Measurements from ENCODE around the gene KIF7. TPM values are rescaled to one million over a fixed set of nuclear protein-coding genes. Genes with fewer than 3 reads are reported as not detected.

KIF7 gene
- total RNA-seq, 5 donors from 2014 or later (not counting 1 experiment from before 2014, with no cell fraction given): 0.07 to 0.26 (median 0.20) TPM

GRCh38 chr15:89645680-89646079 is 9.6 kb downstream of the KIF7 start:
- WGBS (ENCODE audit: insufficient coverage): 91% methylated on average over 6 of the region's 8 CpGs
- Histone ChIP-seq H3K36me3 (ENCODE audit: control insufficient read depth in 2 of 2, extremely low read depth in 1 of 2, insufficient read depth in 1 of 2, low read length in 1 of 2) (no peaks in the 10 kb centered on the region), H3K4me3 (ENCODE audit: control insufficient read depth in 1 of 2, extremely low read depth in 1 of 2, low read length in 1 of 2) (no peak overlapping the region), H3K27me3 (replicated peaks in 1 of 2; ENCODE audit: control insufficient read depth in 2 of 2, extremely low read depth in 1 of 2, insufficient read depth in 2 of 2, low read length in 1 of 2) (peaks cover 0 to 14% of the 10 kb centered on the region in 2 experiments), H3K9me3 (no peaks in the 10 kb centered on the region), H3K4me1 (ENCODE audit: control insufficient read depth in 1 of 2, extremely low read depth in 1 of 2, insufficient read depth in 2 of 2, low read length in 2 of 2) (peaks cover 0 to 2% of the 10 kb centered on the region in 2 experiments), H3K27ac (ENCODE audit: low read length) (no peak overlapping the region)
- no peaks in the 10 kb centered on the region for H3K36me3 Mint-ChIP-seq
- no peak overlapping the region for H3K27ac Mint-ChIP-seq
- ATAC-seq (replicated peaks in 1 of 4) (no peak), DNase-seq (no peak)
- H3K9me3 Mint-ChIP-seq: no peaks in the 10 kb centered on the region
- ChIA-PET CTCF (no interaction called here), POLR2A (no interaction called here)
- no peak overlapping the region for H3K4me3 Mint-ChIP-seq
- H3K27me3 Mint-ChIP-seq: peaks cover 0 to 4% of the 10 kb centered on the region in 2 donors
- peaks cover 0 to 2% (median 0%) of the 10 kb centered on the region in 3 donors for H3K4me1 Mint-ChIP-seq

DNA sequence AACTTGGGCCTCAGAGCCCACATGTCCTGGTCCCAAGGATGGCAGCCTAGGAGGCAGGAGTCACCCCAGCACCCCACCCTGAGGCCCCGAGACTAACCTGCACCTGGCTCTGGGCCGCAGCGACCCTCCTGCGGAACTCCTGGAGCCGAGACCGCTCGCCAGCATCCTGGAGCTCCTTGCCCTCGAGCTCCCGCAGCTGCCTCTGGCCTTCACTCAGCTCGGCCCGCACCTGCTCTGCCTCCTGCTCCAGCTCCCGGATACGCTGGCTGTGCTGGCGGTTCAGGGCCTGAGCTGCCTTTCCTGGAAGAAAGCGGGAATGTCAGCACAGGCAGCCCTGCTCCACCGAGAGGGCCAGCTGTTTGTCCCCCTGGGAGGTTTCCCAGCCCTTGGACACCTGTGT is 13.2 kb downstream of the KIF7 start:
- no peak for ATAC-seq (replicated peaks in 1 of 4)
- Histone ChIP-seq H3K36me3 (ENCODE audit: control insufficient read depth in 2 of 2, extremely low read depth in 1 of 2, insufficient read depth in 1 of 2, low read length in 1 of 2) (no peaks in the 10 kb centered on the region), H3K27ac (ENCODE audit: low read length) (no peak overlapping the region), H3K9me3 (no peaks in the 10 kb centered on the region), H3K27me3 (replicated peaks in 1 of 2; ENCODE audit: control insufficient read depth in 2 of 2, extremely low read depth in 1 of 2, insufficient read depth in 2 of 2, low read length in 1 of 2) (peaks cover 0 to 5% of the 10 kb centered on the region in 2 experiments), H3K4me3 (ENCODE audit: control insufficient read depth in 1 of 2, extremely low read depth in 1 of 2, low read length in 1 of 2) (no peak overlapping the region), H3K4me1 (ENCODE audit: control insufficient read depth in 1 of 2, extremely low read depth in 1 of 2, insufficient read depth in 2 of 2, low read length in 2 of 2) (no peaks in the 10 kb centered on the region)
- no peak overlapping the region for H3K27ac Mint-ChIP-seq
- H3K4me1 Mint-ChIP-seq: no peaks in the 10 kb centered on the region
- no peak overlapping the region for H3K4me3 Mint-ChIP-seq
- H3K9me3 Mint-ChIP-seq: no peaks in the 10 kb centered on the region
- no peak for DNase-seq
- H3K36me3 Mint-ChIP-seq: no peaks in the 10 kb centered on the region
- ChIA-PET CTCF (no interaction called here), POLR2A (no interaction called here)
- 96% methylated on average over 16 of the region's 16 CpGs for WGBS (ENCODE audit: insufficient coverage)
- peaks cover 0 to 4% of the 10 kb centered on the region in 2 donors for H3K27me3 Mint-ChIP-seq

DNA sequence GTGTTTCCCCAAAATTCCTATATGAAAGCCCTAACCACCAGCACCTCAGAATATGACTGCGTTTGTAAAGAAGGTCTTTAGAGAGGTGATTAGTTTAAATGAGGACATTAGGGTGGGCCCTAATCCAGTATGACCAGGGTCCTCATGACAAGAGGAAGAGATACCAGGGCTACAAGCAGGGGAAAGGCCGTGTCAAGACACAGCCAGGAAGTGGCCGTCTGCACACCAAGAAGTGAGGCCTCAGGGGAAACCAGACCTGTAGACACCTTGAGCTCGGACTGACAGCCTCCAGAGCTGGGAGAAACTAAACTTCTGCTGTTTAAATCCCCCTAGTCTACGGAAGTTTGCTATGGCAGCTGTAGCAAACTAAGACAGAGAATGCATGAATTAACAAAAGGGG is 14.2 kb downstream of the KIF7 start:
- ATAC-seq (replicated peaks in 1 of 4): no peak
- Mint-ChIP-seq H3K4me3 (no peak overlapping the region), H3K9me3 (no peaks in the 10 kb centered on the region), H3K4me1 (no peaks in the 10 kb centered on the region), H3K36me3 (no peaks in the 10 kb centered on the region), H3K27ac (no peak overlapping the region), H3K27me3 (no peaks in the 10 kb centered on the region)
- CTCF ChIA-PET: no interaction called here
- DNase-seq: no peak
- Histone ChIP-seq H3K4me1 (ENCODE audit: control insufficient read depth in 1 of 2, extremely low read depth in 1 of 2, insufficient read depth in 2 of 2, low read length in 2 of 2) (no peaks in the 10 kb centered on the region), H3K36me3 (ENCODE audit: control insufficient read depth in 2 of 2, extremely low read depth in 1 of 2, insufficient read depth in 1 of 2, low read length in 1 of 2) (no peaks in the 10 kb centered on the region), H3K4me3 (ENCODE audit: control insufficient read depth in 1 of 2, extremely low read depth in 1 of 2, low read length in 1 of 2) (no peak overlapping the region), H3K27me3 (replicated peaks in 1 of 2; ENCODE audit: control insufficient read depth in 2 of 2, extremely low read depth in 1 of 2, insufficient read depth in 2 of 2, low read length in 1 of 2) (no peaks in the 10 kb centered on the region), H3K9me3 (no peaks in the 10 kb centered on the region), H3K27ac (ENCODE audit: low read length) (no peak overlapping the region)
- WGBS (ENCODE audit: insufficient coverage): 61% methylated on average over 4 of the region's 5 CpGs
- POLR2A ChIA-PET: no interaction called here

- Histone ChIP-seq H3K4me3 (ENCODE audit: control insufficient read depth in 1 of 2, extremely low read depth in 1 of 2, low read length in 1 of 2) (no peak overlapping the region), H3K27me3 (replicated peaks in 1 of 2; ENCODE audit: control insufficient read depth in 2 of 2, extremely low read depth in 1 of 2, insufficient read depth in 2 of 2, low read length in 1 of 2) (no peaks in the 10 kb centered on the region), H3K36me3 (ENCODE audit: control insufficient read depth in 2 of 2, extremely low read depth in 1 of 2, insufficient read depth in 1 of 2, low read length in 1 of 2) (no peaks in the 10 kb centered on the region), H3K9me3 (no peaks in the 10 kb centered on the region), H3K4me1 (ENCODE audit: control insufficient read depth in 1 of 2, extremely low read depth in 1 of 2, insufficient read depth in 2 of 2, low read length in 2 of 2) (no peaks in the 10 kb centered on the region), H3K27ac (ENCODE audit: low read length) (no peak overlapping the region)
- Mint-ChIP-seq H3K27me3 (peaks cover 0 to 2% of the 10 kb centered on the region in 2 donors), H3K4me1 (no peaks in the 10 kb centered on the region), H3K4me3 (no peak overlapping the region), H3K36me3 (no peaks in the 10 kb centered on the region), H3K27ac (no peak overlapping the region), H3K9me3 (peaks cover 0 to 3% (median 2%) of the 10 kb centered on the region in 3 donors)
- DNase-seq: no peak
- POLR2A ChIA-PET: no interaction called here
- CTCF ChIA-PET: no interaction called here
- ATAC-seq (replicated peaks in 1 of 4): no peak
- 89% methylated on average over 3 of the region's 5 CpGs for WGBS (ENCODE audit: insufficient coverage)
Measured at GRCh38 chr15:89640245-89640644, 15.0 kb downstream of the KIF7 start.

GRCh38 chr15:89633585-89633984 is 21.7 kb downstream of the KIF7 start:
- DNase-seq (no peak), ATAC-seq (replicated peaks in 1 of 4) (no peak)
- 94% methylated on average over 23 of the region's 23 CpGs for WGBS (ENCODE audit: insufficient coverage)
- Histone ChIP-seq H3K4me1 (ENCODE audit: control insufficient read depth in 1 of 2, extremely low read depth in 1 of 2, insufficient read depth in 2 of 2, low read length in 2 of 2) (no peaks in the 10 kb centered on the region), H3K27me3 (replicated peaks in 1 of 2; ENCODE audit: control insufficient read depth in 2 of 2, extremely low read depth in 1 of 2, insufficient read depth in 2 of 2, low read length in 1 of 2) (peaks cover 0 to 3% of the 10 kb centered on the region in 2 experiments), H3K27ac (ENCODE audit: low read length) (no peak overlapping the region), H3K9me3 (no peaks in the 10 kb centered on the region), H3K36me3 (ENCODE audit: control insufficient read depth in 2 of 2, extremely low read depth in 1 of 2, insufficient read depth in 1 of 2, low read length in 1 of 2) (no peaks in the 10 kb centered on the region), H3K4me3 (ENCODE audit: control insufficient read depth in 1 of 2, extremely low read depth in 1 of 2, low read length in 1 of 2) (no peak overlapping the region)
- H3K36me3 Mint-ChIP-seq: no peaks in the 10 kb centered on the region
- H3K9me3 Mint-ChIP-seq: peaks cover 0 to 3% (median 3%) of the 10 kb centered on the region in 3 donors
- no peak overlapping the region for H3K27ac Mint-ChIP-seq
- ChIA-PET POLR2A (no interaction called here), CTCF (interaction anchor here in 1 of 2 donors (0.5 kb wide), 1 partner anchor 668 kb away, joined by 3 read pairs; no protein-coding TSS in a partner anchor)
- no peaks in the 10 kb centered on the region for H3K4me1 Mint-ChIP-seq
- H3K4me3 Mint-ChIP-seq: no peak overlapping the region
- H3K27me3 Mint-ChIP-seq: peaks cover 0 to 9% of the 10 kb centered on the region in 2 donors

GRCh38 chr15:89632563-89633430 is 22.5 kb downstream of the KIF7 start:
- no peaks in the 10 kb centered on the region for H3K4me1 ChIP-seq (ENCODE audit: control insufficient read depth in 1 of 2, extremely low read depth in 1 of 2, insufficient read depth in 2 of 2, low read length in 2 of 2)
- Mint-ChIP-seq H3K27me3 (peaks cover 0 to 9% of the 10 kb centered on the region in 2 donors), H3K4me3 (no peak overlapping the region), H3K36me3 (no peaks in the 10 kb centered on the region), H3K27ac (no peak overlapping the region), H3K4me1 (no peaks in the 10 kb centered on the region), H3K9me3 (peaks cover 0 to 3% (median 3%) of the 10 kb centered on the region in 3 donors)
- H3K27ac ChIP-seq (ENCODE audit: low read length): no peak overlapping the region
- 96% methylated on average over 13 of the region's 18 CpGs for WGBS (ENCODE audit: insufficient coverage)
- no peaks in the 10 kb centered on the region for H3K9me3 ChIP-seq
- H3K36me3 ChIP-seq (ENCODE audit: control insufficient read depth in 2 of 2, extremely low read depth in 1 of 2, insufficient read depth in 1 of 2, low read length in 1 of 2): no peaks in the 10 kb centered on the region
- ChIA-PET CTCF (interaction anchor here in 1 of 2 donors (0.5 kb wide), 1 partner anchor 669 kb away, joined by 3 read pairs; no protein-coding TSS in a partner anchor), POLR2A (no interaction called here)
- peak in 1 of 35 experiments; percentile 7 for DNase-seq
- ATAC-seq (replicated peaks in 1 of 4): no peak
- H3K4me3 ChIP-seq (ENCODE audit: control insufficient read depth in 1 of 2, extremely low read depth in 1 of 2, low read length in 1 of 2): no peak overlapping the region
- peaks cover 0 to 3% of the 10 kb centered on the region in 2 experiments for H3K27me3 ChIP-seq (replicated peaks in 1 of 2; ENCODE audit: control insufficient read depth in 2 of 2, extremely low read depth in 1 of 2, insufficient read depth in 2 of 2, low read length in 1 of 2)
